Neural cell (in vitro differentiated cells): ENCODE measurements around the gene CTSO.

Experiments used
- TAF1 ChIP-seq: IDR thresholded peaks from 2 replicates; pipeline ENCODE4 v1.6.1; 2012; ENCODE audit warnings: low read depth
- TF ChIP-seq, protein P1 (sequence below): fragments of 450-650 bp; IDR thresholded peaks from 2 replicates; pipeline ENCODE4 v1.5.1; 2014; ENCODE audit warnings: antibody characterized with exemption, mild to moderate bottlenecking, moderate library complexity; ENCODE audit not compliant: poor library complexity, severe bottlenecking

DNA sequence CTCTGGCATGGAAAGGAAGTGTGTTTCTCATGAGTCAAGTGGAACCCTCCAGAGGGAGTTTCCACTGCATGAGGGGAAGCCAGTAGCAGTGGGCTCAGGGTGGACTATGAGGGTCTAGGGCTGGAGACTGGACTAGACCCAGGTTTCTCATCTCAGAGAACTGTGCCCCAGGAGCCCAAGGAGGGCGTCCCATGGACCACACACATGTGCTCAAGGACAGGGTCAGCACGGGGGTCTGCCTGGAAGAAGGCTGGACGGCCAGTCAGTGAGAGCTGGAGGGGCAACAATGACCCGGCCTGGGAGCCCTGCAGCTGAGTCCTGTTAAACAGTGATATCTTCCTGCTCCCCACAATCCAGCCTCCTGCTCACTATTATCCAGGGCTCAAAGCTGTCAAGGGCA lies 5.8 kb upstream of the CTSO start:
- no peak for TF ChIP-seq TAF1
- TF ChIP-seq, protein P1, sequence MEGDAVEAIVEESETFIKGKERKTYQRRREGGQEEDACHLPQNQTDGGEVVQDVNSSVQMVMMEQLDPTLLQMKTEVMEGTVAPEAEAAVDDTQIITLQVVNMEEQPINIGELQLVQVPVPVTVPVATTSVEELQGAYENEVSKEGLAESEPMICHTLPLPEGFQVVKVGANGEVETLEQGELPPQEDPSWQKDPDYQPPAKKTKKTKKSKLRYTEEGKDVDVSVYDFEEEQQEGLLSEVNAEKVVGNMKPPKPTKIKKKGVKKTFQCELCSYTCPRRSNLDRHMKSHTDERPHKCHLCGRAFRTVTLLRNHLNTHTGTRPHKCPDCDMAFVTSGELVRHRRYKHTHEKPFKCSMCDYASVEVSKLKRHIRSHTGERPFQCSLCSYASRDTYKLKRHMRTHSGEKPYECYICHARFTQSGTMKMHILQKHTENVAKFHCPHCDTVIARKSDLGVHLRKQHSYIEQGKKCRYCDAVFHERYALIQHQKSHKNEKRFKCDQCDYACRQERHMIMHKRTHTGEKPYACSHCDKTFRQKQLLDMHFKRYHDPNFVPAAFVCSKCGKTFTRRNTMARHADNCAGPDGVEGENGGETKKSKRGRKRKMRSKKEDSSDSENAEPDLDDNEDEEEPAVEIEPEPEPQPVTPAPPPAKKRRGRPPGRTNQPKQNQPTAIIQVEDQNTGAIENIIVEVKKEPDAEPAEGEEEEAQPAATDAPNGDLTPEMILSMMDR = no peak
